Measurements from ENCODE around the gene FAM227B. TPM values are rescaled to one million over a fixed set of nuclear protein-coding genes. Genes with fewer than 3 reads are reported as not detected.

FAM227B gene
- total and polyA plus RNA-seq, 2 donors (not counting 1 experiment from before 2014, with no cell fraction given): 2.7 to 9.7 TPM

DNA sequence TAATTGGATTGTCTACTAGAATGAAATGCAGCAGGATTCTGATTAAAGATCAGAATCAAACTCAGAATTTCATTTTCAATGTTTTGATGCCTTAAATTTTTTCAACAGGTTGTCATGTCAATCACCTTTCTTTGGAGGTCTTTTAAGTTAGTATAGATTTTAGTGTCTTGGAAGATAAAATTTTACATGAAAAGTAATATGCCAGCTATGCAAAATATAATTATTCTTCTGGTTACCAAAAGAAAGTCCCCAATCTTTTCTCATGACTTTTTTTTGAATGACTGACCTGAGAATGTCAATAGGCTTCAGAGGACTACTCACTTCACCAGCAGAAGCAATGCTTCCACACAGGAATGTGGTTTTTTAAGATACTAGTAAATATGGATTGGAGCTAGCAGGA lies 193.2 kb downstream of the FAM227B start:
- Histone ChIP-seq H4K20me1 (ENCODE audit: control insufficient read depth, extremely low read depth, insufficient read depth, low read length) (no peaks in the 10 kb centered on the region), H2AFZ (ENCODE audit: low read length) (no peak overlapping the region), H3K9ac (ENCODE audit: insufficient read depth, low read length) (no peak overlapping the region), H3K9me3 (ENCODE audit: control insufficient read depth, insufficient read depth, low read depth, low read length) (no peaks in the 10 kb centered on the region), H3K79me2 (ENCODE audit: control insufficient read depth, insufficient read depth, low read length) (peaks cover 69% of the 10 kb centered on the region), H3K36me3 (ENCODE audit: control insufficient read depth, insufficient read depth, low read length) (no peaks in the 10 kb centered on the region), H3K4me2 (ENCODE audit: extremely low read depth, insufficient read depth, low read length) (peak overlapping the region; percentile 64), H3K27ac (ENCODE audit: insufficient read depth, low read length) (no peak overlapping the region), H3K4me1 (ENCODE audit: control insufficient read depth, extremely low read depth, insufficient read depth, low read length) (peaks cover 8% of the 10 kb centered on the region), H3K4me3 (replicated peaks in 1 of 4; ENCODE audit: control extremely low read depth in 1 of 4, insufficient read depth in 1 of 4, low read depth in 3 of 4, low read length in 4 of 4) (peak overlapping the region in 3 of 4 experiments; percentile 65 to 93 (median 73)), H3K27me3 (ENCODE audit: control insufficient read depth, insufficient read depth, low read length) (no peaks in the 10 kb centered on the region)
- TF ChIP-seq, protein P1, sequence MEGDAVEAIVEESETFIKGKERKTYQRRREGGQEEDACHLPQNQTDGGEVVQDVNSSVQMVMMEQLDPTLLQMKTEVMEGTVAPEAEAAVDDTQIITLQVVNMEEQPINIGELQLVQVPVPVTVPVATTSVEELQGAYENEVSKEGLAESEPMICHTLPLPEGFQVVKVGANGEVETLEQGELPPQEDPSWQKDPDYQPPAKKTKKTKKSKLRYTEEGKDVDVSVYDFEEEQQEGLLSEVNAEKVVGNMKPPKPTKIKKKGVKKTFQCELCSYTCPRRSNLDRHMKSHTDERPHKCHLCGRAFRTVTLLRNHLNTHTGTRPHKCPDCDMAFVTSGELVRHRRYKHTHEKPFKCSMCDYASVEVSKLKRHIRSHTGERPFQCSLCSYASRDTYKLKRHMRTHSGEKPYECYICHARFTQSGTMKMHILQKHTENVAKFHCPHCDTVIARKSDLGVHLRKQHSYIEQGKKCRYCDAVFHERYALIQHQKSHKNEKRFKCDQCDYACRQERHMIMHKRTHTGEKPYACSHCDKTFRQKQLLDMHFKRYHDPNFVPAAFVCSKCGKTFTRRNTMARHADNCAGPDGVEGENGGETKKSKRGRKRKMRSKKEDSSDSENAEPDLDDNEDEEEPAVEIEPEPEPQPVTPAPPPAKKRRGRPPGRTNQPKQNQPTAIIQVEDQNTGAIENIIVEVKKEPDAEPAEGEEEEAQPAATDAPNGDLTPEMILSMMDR (conservative IDR thresholded peaks at IDR 0.05 in 1 of 2, IDR thresholded peaks at IDR 0.05 in 1 of 2; ENCODE audit: low read depth in 1 of 2, low read length in 2 of 2): no peak
- no peak for TF ChIP-seq EZH2 (IDR thresholded peaks at IDR 0.05; ENCODE audit: low read length, missing control alignments)
- no peak for DNase-seq (ENCODE audit: low read depth in 2 of 2)

DNA sequence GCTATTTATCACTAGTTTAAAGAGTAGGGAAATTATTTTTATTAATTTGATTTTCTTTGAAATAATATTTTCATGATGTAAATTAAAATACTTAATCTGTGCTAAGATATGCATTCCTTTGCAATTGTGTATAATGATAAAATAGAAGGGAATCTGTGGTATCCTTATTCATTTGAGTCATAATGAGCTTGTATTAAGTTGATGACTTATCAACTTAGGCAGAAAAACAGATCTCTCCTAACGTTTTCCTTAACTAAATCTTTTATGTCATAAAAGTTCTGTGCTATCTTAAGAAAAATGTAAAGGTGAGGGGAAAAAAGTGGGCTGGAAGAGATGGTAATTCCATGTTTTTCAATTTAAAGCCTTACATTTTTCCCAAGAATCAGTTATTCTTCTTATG lies 195.7 kb downstream of the FAM227B start:
- DNase-seq (ENCODE audit: low read depth in 2 of 2): peak in 1 of 2 donors; percentile 61
- no peaks in the 10 kb centered on the region for H3K9me3 ChIP-seq (ENCODE audit: control insufficient read depth, insufficient read depth, low read depth, low read length)
- peak overlapping the region; percentile 65 to 93 (median 72) for H3K4me3 ChIP-seq (replicated peaks in 1 of 4; ENCODE audit: control extremely low read depth in 1 of 4, insufficient read depth in 1 of 4, low read depth in 3 of 4, low read length in 4 of 4)
- H3K9ac ChIP-seq (ENCODE audit: insufficient read depth, low read length): no peak overlapping the region
- H3K27ac ChIP-seq (ENCODE audit: insufficient read depth, low read length): peak overlapping the region; percentile 71
- H4K20me1 ChIP-seq (ENCODE audit: control insufficient read depth, extremely low read depth, insufficient read depth, low read length): no peaks in the 10 kb centered on the region
- H3K27me3 ChIP-seq (ENCODE audit: control insufficient read depth, insufficient read depth, low read length): no peaks in the 10 kb centered on the region
- TF ChIP-seq, protein P1 (conservative IDR thresholded peaks at IDR 0.05 in 1 of 2, IDR thresholded peaks at IDR 0.05 in 1 of 2; ENCODE audit: low read depth in 1 of 2, low read length in 2 of 2): no peak
- no peak for TF ChIP-seq EZH2 (IDR thresholded peaks at IDR 0.05; ENCODE audit: low read length, missing control alignments)
- no peaks in the 10 kb centered on the region for H3K36me3 ChIP-seq (ENCODE audit: control insufficient read depth, insufficient read depth, low read length)
- no peak overlapping the region for H2AFZ ChIP-seq (ENCODE audit: low read length)
- peaks cover 51% of the 10 kb centered on the region for H3K79me2 ChIP-seq (ENCODE audit: control insufficient read depth, insufficient read depth, low read length)
- H3K4me2 ChIP-seq (ENCODE audit: extremely low read depth, insufficient read depth, low read length): peak overlapping the region; percentile 42
- H3K4me1 ChIP-seq (ENCODE audit: control insufficient read depth, extremely low read depth, insufficient read depth, low read length): peaks cover 6% of the 10 kb centered on the region

DNA sequence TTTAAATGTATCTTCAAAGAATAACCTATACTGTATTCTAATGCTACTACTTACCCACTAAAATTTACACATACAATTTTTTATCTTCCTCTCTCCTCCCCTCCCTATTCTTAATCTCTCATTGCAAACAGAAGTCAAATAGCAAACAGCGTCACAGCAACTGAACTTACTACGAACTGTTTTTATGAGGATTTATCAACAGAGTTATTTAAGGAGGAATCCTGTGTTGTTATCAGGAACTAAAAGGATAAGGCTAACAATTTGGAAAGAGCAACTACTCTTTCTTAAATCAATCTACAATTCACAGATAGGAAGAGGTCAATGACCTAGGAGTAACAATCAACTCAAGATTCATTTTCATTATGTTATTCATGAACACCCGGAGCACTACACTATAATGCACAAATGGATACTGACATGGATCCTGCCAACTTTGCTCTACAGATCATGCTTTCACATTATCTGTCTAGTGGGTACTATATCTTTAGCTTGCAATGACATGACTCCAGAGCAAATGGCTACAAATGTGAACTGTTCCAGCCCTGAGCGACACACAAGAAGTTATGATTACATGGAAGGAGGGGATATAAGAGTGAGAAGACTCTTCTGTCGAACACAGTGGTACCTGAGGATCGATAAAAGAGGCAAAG lies 196.6 kb downstream of the FAM227B start:
- peaks cover 42% of the 10 kb centered on the region for H3K79me2 ChIP-seq (ENCODE audit: control insufficient read depth, insufficient read depth, low read length)

More for the DNA sequence above, 196.6 kb downstream of the FAM227B start:
- TF ChIP-seq, protein P1 (conservative IDR thresholded peaks at IDR 0.05 in 1 of 2, IDR thresholded peaks at IDR 0.05 in 1 of 2; ENCODE audit: low read depth in 1 of 2, low read length in 2 of 2): no peak
- no peak for TF ChIP-seq EZH2 (IDR thresholded peaks at IDR 0.05; ENCODE audit: low read length, missing control alignments)
- H3K4me1 ChIP-seq (ENCODE audit: control insufficient read depth, extremely low read depth, insufficient read depth, low read length): no peaks in the 10 kb centered on the region
- H3K27ac ChIP-seq (ENCODE audit: insufficient read depth, low read length): peak overlapping the region; percentile 71
- H3K9me3 ChIP-seq (ENCODE audit: control insufficient read depth, insufficient read depth, low read depth, low read length): no peaks in the 10 kb centered on the region
- no peaks in the 10 kb centered on the region for H4K20me1 ChIP-seq (ENCODE audit: control insufficient read depth, extremely low read depth, insufficient read depth, low read length)
- no peak overlapping the region for H2AFZ ChIP-seq (ENCODE audit: low read length)
- no peaks in the 10 kb centered on the region for H3K36me3 ChIP-seq (ENCODE audit: control insufficient read depth, insufficient read depth, low read length)
- DNase-seq (ENCODE audit: low read depth in 2 of 2): peak in 1 of 2 donors; percentile 38
- peak overlapping the region; percentile 26 for H3K9ac ChIP-seq (ENCODE audit: insufficient read depth, low read length)
- H3K27me3 ChIP-seq (ENCODE audit: control insufficient read depth, insufficient read depth, low read length): no peaks in the 10 kb centered on the region
- peak overlapping the region; percentile 65 to 93 (median 72) for H3K4me3 ChIP-seq (replicated peaks in 1 of 4; ENCODE audit: control extremely low read depth in 1 of 4, insufficient read depth in 1 of 4, low read depth in 3 of 4, low read length in 4 of 4)
- H3K4me2 ChIP-seq (ENCODE audit: extremely low read depth, insufficient read depth, low read length): peak overlapping the region; percentile 7
